Measurements from ENCODE around the gene WFDC10A. TPM values are rescaled to one million over a fixed set of nuclear protein-coding genes. Genes with fewer than 3 reads are reported as not detected.
"Not testable (repeated sequence)": the region's sequence is repeated elsewhere in the genome, so short reads cannot be mapped to it uniquely, and the experiment has no call there.

WFDC10A gene
- total RNA-seq, 1 donor from 2014 or later: not detected

GRCh38 chr20:45647441-45648050, 18.0 kb downstream of the WFDC10A start:
- DNase-seq (ENCODE audit: low spot score): no peak

- DNase-seq (ENCODE audit: low spot score): no peak
Measured at GRCh38 chr20:45649312-45649863, 19.8 kb downstream of the WFDC10A start.

GRCh38 chr20:45651726-45652125, 22.2 kb downstream of the WFDC10A start:
- not testable (repeated sequence) for DNase-seq (ENCODE audit: low spot score)

GRCh38 chr20:45657038-45657437, 27.5 kb downstream of the WFDC10A start:
- DNase-seq (ENCODE audit: low spot score): not testable (repeated sequence)

GRCh38 chr20:45670139-45670538, 40.6 kb downstream of the WFDC10A start, which contains the start of gene WFDC11:
WFDC11 (minus strand) TSS chr20:45670239; CDS start chr20:45650600, 19,639 bp downstream.
- no peak for DNase-seq (ENCODE audit: low spot score)

- no peak for DNase-seq (ENCODE audit: low spot score)
Measured at GRCh38 chr20:45672765-45673164, 43.2 kb downstream of the WFDC10A start.

GRCh38 chr20:45679650-45680049, 50.1 kb downstream of the WFDC10A start:
- no peak for DNase-seq (ENCODE audit: low spot score)

Other genes starting within 250 kb of the WFDC10A start
- gene DBNDD2, start 221.4 kb upstream of the WFDC10A start, total RNA-seq: 48.0 TPM
- gene PIGT, start 213.6 kb upstream of the WFDC10A start, total RNA-seq: 98.3 TPM
- gene WFDC2, start 160.0 kb upstream of the WFDC10A start, total RNA-seq: 144 TPM
- not detected for gene SPINT3, start 114.1 kb upstream of the WFDC10A start, total RNA-seq
- not detected for gene WFDC6, start 90.3 kb upstream of the WFDC10A start, total RNA-seq
- gene EPPIN, start 82.3 kb upstream of the WFDC10A start, total RNA-seq: not detected
- gene WFDC8, start 50.5 kb upstream of the WFDC10A start, total RNA-seq: not detected
- gene WFDC9, start 1.5 kb downstream of the WFDC10A start, total RNA-seq: not detected
- gene WFDC11, start 40.5 kb downstream of the WFDC10A start, total RNA-seq: not detected
- gene WFDC13, start 72.3 kb downstream of the WFDC10A start, total RNA-seq: not detected
- 0.49 TPM for gene WFDC10B, start 75.3 kb downstream of the WFDC10A start, total RNA-seq
- not detected for gene SPINT4, start 92.6 kb downstream of the WFDC10A start, total RNA-seq
- 1.8 TPM for gene WFDC3, start 162.1 kb downstream of the WFDC10A start, total RNA-seq
- 26.4 TPM for gene DNTTIP1, start 162.2 kb downstream of the WFDC10A start, total RNA-seq
- gene UBE2C, start 182.9 kb downstream of the WFDC10A start, total RNA-seq: 2.9 TPM
- gene TNNC2, start 197.6 kb downstream of the WFDC10A start, total RNA-seq: 0.81 TPM
- 34.6 TPM for gene SNX21, start 204.1 kb downstream of the WFDC10A start, total RNA-seq
- 35.7 TPM for gene ACOT8, start 227.7 kb downstream of the WFDC10A start, total RNA-seq
- gene ZSWIM3, start 227.9 kb downstream of the WFDC10A start, total RNA-seq: 4.7 TPM